Cortex of kidney (tissue), 1 donor: ENCODE results near the gene CCDC127.
"Not testable (repeated sequence)": the region's sequence is repeated elsewhere in the genome, so short reads cannot be mapped to it uniquely, and the experiment has no call there.

ENCODE experiments used
- DNase-seq: peaks from one replicate; lab custom pipeline; 2025; lab: John Stamatoyannopoulos, UW

The CCDC127 gene

GRCh38 chr5:234450-234849 is 16.5 kb upstream of the CCDC127 start:
- DNase-seq = no peak

DNA sequence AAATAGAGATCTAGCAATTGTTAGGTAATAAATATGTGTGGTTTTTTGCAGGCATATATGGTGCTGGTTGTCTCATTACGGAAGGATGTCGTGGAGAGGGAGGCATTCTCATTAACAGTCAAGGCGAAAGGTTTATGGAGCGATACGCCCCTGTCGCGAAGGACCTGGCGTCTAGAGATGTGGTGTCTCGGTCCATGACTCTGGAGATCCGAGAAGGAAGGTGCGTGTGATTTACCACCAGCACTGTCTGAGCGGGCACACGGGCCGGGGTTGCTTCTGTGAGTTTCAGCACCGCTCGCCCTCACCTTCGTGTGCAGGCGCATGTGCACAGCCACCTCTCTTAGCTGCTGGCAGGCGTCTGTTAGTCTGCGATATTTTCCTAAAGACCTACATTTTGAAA is 15.5 kb upstream of the CCDC127 start:
- not testable (repeated sequence) for DNase-seq

DNA sequence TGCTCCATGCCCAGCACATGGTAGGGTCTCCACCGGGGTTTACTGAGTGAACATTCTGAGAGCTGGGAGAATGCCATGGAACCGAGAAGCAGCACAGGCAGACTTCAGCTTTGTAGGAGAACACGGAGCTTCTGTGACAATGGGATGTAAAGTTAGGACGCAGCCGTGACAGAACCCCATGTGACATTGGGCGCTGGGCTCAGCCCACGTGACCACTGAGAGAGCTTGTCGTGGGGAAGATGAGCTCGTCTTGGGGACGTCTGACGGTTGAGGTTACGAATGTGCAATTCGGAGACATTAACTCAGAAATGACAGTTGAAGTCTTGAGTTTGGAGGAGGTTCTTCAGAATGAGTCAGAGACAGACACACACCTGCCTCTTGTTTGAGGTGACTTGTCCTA is 13.7 kb upstream of the CCDC127 start:
- no peak for DNase-seq

GRCh38 chr5:230711-231110 is 12.8 kb upstream of the CCDC127 start:
- DNase-seq = no peak

DNA sequence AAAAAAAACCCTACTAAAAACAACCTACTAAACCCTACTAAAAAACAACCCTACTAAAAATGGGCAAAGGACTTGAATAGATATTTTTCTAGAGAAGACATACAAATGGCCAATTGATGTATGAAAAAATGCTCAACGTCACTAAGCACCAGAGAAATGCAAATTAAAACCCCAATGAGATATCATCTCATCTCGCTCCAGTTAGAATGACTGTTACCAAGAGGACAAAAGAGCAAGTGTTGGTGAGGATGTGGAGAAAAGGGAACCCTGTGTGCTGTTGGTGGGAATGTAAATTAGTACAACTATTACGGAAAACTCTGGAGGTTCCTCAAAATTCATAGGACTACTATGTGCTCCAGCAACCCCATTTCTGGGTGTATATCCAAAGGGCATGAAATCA is 10.9 kb upstream of the CCDC127 start:
- DNase-seq = no peak

DNA sequence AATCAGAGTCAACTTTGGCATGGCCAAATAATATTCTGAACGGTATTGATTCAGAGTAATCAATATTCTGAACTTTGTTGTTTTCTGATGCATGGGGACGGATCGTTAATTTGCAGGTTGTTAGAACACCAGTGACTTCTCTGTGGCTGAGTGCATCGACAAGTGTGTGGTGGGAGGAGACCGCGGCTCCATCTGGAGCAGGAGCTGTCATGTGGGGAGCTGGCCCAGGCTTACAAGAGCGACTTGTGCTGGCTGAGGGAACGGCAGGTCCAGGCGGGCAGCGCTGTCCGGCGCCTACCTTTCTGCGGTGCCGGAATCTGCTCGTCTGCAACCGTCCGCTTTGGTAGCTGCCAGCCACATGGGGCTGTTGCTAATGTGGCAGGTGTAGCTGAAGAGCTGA is 9.4 kb upstream of the CCDC127 start:
- DNase-seq = not testable (repeated sequence)

GRCh38 chr5:225334-225733 is 7.4 kb upstream of the CCDC127 start:
- no peak for DNase-seq

GRCh38 chr5:223791-224190 is 5.8 kb upstream of the CCDC127 start:
- no peak for DNase-seq

DNA sequence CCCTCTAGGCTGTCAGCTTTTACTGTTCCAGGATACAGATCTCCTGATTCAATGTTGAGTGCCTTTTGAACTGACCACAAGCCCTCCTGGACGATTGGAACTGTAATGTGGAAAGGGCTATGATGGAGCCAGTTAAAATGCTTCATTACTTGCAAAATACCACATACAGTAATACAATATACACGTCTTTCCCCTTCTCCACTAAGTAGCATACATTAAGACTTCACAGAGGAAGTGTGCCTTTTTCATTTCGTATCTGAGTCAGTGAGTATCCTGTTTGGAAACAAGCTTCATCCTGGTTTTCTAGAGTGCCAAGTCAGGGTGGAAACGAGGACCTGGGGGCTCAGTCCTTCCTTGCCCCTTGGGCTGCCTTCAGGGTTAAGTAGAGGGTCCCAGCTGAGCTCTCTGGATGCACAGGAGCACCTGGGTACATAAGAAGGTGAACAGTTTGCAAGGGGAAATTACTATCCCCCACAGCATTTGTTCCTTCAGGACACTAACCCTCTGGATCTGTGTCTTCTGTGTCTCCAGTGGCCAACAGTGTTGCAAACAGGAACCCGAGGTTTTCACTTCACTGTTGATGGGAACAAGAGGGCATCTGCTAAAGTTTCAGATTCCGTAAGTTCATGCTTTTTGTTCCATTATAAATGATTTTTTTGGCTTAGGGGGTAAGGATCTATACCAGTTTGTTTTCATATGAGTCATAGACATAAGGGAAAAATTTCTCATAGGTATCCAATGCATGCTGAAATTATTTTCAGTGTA is 5.2 kb upstream of the CCDC127 start:
- DNase-seq = not testable (repeated sequence)

DNA sequence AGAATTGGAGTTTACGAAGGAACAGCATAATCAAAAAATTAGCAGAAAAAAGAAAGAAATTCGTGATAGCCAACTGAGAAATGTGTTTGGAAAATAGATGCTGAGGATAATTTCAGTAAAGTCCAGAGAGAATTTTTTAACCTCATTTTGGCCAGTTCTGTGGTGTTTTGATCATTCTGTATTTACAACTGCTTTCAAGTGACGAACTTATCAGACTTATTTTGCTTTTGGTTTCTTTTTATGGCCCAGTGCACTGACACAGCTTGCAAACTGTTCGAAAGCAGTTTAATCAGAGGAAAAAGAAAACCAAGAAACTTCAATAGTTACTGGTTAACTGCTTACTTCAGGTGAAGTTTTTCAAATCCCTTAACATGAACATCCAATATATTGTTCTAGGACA is 2.0 kb upstream of the CCDC127 start:
- no peak for DNase-seq

DNA sequence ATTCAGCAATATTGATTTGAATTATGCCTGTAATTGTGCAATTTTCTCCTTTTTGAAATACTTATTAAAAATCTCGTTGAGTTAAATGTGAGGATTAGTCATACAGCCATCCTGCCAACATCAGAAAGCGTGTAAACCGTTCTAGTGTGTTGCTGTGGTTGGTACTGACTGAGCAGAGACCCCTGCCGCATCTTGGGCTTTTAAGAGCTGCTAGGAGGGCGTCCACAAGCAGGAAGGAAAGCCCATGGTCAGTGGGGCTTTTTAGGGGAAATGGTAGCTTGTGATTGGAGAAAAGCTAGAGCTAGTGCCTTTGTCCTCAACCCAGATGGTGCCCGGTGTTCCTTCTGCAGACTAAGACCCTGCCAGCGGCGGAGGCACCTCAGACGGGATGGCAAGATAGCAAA is 1.5 kb upstream of the CCDC127 start:
- DNase-seq = no peak

- no peak for DNase-seq
Observed at GRCh38 chr5:218457-219291, 721 bp upstream of the CCDC127 start.

- not testable (repeated sequence) for DNase-seq
Observed at GRCh38 chr5:216076-216475, 1.9 kb downstream of the CCDC127 start.

- DNase-seq = not testable (repeated sequence)
Observed at GRCh38 chr5:215256-215655, 2.7 kb downstream of the CCDC127 start.

- no peak for DNase-seq
Observed at GRCh38 chr5:213803-214395, 4.1 kb downstream of the CCDC127 start.

- no peak for DNase-seq
Observed at GRCh38 chr5:208449-209114, 9.4 kb downstream of the CCDC127 start.

DNA sequence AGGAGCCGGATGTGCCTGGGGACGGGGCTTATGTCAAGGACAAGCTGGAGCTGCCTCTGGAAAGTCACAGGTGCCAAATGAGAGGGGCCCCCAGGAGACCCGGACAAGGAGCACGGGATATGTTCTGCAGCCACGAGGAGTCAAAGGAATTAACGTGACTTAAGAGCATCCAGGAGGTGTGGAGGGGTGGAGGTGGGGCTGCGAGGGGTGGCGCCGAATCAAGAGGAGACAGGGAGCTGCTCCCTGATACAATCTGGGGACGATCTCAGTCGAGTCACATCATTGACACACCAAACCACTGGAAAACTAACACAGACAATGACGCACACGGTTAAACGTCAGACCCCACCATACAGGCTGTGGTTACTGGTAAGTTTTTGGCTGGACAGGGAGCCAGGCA is 10.4 kb downstream of the CCDC127 start:
- no peak for DNase-seq

- no peak for DNase-seq
Observed at GRCh38 chr5:206927-207536, 10.9 kb downstream of the CCDC127 start.

- DNase-seq = no peak
Observed at GRCh38 chr5:206406-206805, 11.5 kb downstream of the CCDC127 start.

- DNase-seq = no peak
Observed at GRCh38 chr5:204966-205670, 12.8 kb downstream of the CCDC127 start.

DNA sequence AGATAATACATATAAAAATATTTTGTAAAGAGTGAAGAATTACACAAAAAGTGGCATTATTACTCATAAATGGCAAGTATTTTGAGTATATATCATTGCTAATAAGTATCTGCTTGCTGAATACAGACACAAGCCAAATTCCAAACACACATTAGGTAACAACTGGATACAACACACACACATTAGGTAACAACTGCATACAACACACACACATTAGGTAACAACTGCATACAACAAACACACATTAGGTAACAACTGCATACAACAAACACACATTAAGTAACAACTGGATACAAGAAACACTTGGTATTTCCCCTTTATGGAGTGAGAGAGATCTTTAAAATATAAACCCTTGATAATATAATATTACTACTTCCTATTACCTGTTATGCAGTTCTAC is 13.5 kb downstream of the CCDC127 start:
- no peak for DNase-seq
